Epidermal melanocyte (primary cell): ENCODE measurements around the gene RGL1.

Experiments
- DNase-seq: peaks from one replicate; pipeline ENCODE4 v3.0.0; 2011; ENCODE audit warnings: low spot score; ENCODE audit not compliant: insufficient read length

Gene RGL1

GRCh38 chr1:183821309-183821888 lies 16.5 kb downstream of the RGL1 start:
- DNase-seq, result no peak

GRCh38 chr1:183821889-183822611 lies 17.1 kb downstream of the RGL1 start:
- DNase-seq, result no peak

GRCh38 chr1:183824291-183824690 lies 19.4 kb downstream of the RGL1 start:
- no peak for DNase-seq

- DNase-seq, result no peak
Observed at GRCh38 chr1:183827801-183828200, 22.9 kb downstream of the RGL1 start.

GRCh38 chr1:183830389-183830788 lies 25.5 kb downstream of the RGL1 start:
- no peak for DNase-seq

- no peak for DNase-seq
Observed at GRCh38 chr1:183831311-183831710, 26.4 kb downstream of the RGL1 start.

- DNase-seq, result no peak
Observed at GRCh38 chr1:183832459-183832858, 27.5 kb downstream of the RGL1 start.

GRCh38 chr1:183834568-183834967 lies 29.6 kb downstream of the RGL1 start:
- no peak for DNase-seq

GRCh38 chr1:183836598-183836997 lies 31.7 kb downstream of the RGL1 start:
- DNase-seq, result no peak

- DNase-seq, result no peak
Observed at GRCh38 chr1:183837062-183837461, 32.1 kb downstream of the RGL1 start.

- no peak for DNase-seq
Observed at GRCh38 chr1:183838221-183838620, 33.3 kb downstream of the RGL1 start.

- no peak for DNase-seq
Observed at GRCh38 chr1:183840140-183840539, 35.2 kb downstream of the RGL1 start.

GRCh38 chr1:183841550-183841949 lies 36.6 kb downstream of the RGL1 start:
- no peak for DNase-seq

GRCh38 chr1:183841950-183842794 lies 37.3 kb downstream of the RGL1 start:
- DNase-seq, result peak; percentile 81

GRCh38 chr1:183842795-183843144 lies 37.9 kb downstream of the RGL1 start:
- no peak for DNase-seq

- DNase-seq, result no peak
Observed at GRCh38 chr1:183844806-183845205, 39.9 kb downstream of the RGL1 start.

GRCh38 chr1:183845681-183846080 lies 40.8 kb downstream of the RGL1 start:
- no peak for DNase-seq

GRCh38 chr1:183847641-183848040 lies 42.7 kb downstream of the RGL1 start:
- no peak for DNase-seq

- DNase-seq, result no peak
Observed at GRCh38 chr1:183850852-183851251, 45.9 kb downstream of the RGL1 start.

GRCh38 chr1:183859119-183859518 lies 54.2 kb downstream of the RGL1 start:
- no peak for DNase-seq

GRCh38 chr1:183859831-183860230 lies 54.9 kb downstream of the RGL1 start:
- no peak for DNase-seq

GRCh38 chr1:183862967-183863366 lies 58.0 kb downstream of the RGL1 start:
- DNase-seq, result no peak
